ENCODE measurements around the gene RP9.

DNA sequence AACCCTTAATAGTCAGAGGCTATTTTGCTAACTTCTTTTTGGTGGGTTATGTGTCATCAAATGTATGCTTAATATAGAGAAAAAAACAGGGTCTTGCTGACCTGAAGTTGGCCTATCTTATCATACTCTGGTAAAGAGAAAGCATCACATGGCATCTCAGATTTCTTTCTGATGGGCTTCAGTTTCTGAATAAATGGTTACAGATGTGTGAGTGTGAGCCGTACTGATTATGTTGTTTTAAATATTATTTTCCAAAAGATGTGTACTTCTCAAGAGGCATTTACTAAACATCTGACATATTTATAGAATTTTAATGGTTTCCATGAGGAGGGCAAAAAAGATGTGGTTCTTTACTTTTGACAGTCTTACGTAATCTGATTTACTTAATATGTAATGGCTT, 48.6 kb upstream of the RP9 start:
- TF ChIP-seq, protein P1, sequence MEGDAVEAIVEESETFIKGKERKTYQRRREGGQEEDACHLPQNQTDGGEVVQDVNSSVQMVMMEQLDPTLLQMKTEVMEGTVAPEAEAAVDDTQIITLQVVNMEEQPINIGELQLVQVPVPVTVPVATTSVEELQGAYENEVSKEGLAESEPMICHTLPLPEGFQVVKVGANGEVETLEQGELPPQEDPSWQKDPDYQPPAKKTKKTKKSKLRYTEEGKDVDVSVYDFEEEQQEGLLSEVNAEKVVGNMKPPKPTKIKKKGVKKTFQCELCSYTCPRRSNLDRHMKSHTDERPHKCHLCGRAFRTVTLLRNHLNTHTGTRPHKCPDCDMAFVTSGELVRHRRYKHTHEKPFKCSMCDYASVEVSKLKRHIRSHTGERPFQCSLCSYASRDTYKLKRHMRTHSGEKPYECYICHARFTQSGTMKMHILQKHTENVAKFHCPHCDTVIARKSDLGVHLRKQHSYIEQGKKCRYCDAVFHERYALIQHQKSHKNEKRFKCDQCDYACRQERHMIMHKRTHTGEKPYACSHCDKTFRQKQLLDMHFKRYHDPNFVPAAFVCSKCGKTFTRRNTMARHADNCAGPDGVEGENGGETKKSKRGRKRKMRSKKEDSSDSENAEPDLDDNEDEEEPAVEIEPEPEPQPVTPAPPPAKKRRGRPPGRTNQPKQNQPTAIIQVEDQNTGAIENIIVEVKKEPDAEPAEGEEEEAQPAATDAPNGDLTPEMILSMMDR (IDR thresholded peaks at IDR 0.05; ENCODE audit: insufficient read depth, low read depth, low read length) = no peak
- TF ChIP-seq EZH2 (IDR thresholded peaks at IDR 0.05; ENCODE audit: insufficient read depth, low read length) = no peak
